Lower leg skin (tissue), 4 donors: ENCODE measurements around the gene KIAA2012. TPM values are rescaled to one million over a fixed set of nuclear protein-coding genes. Genes with fewer than 3 reads are reported as not detected.

ENCODE experiments used
- DNase-seq, 2 donors: peaks; one replicate each; pipeline ENCODE4 v3.0.0-alpha.2; 2019; ENCODE audit warnings: low spot score in 2 of 2
- H3K4me3 ChIP-seq: fragments of 200-600 bp; sonication (generic); 2 replicates; pipeline ENCODE4 v1.5.1; 2017; ENCODE audit warnings: mild to moderate bottlenecking, low read depth; ENCODE audit not compliant: poor library complexity, severe bottlenecking
- POLR2A ChIP-seq, 2 donors: fragments of 450-650 bp; IDR thresholded peaks; one replicate each; pipeline ENCODE4 v1.6.1; 2016 to 2017; ENCODE audit warnings: antibody characterized with exemption in 2 of 2, mild to moderate bottlenecking in 1 of 2, moderate library complexity in 1 of 2
- WGBS, 2 donors: methylation state at CpG; one replicate each; pipeline ENCODE4 v1.1.5; 2018; 5-methylcytosine and 5-hydroxymethylcytosine counted together
- intact Hi-C: fragments of 100-400 bp; cut with DNase I; formaldehyde crosslinking; loops from one replicate; pipeline ENCODE4 v1.15.0; 2023; ENCODE audit warnings: low total_unique reads
- total RNA-seq, 4 donors: library from RNA; depleted of rRNA; stranded (reverse); fragments of >200 nt; gene quantifications; one replicate each; pipeline ENCODE4 v1.1.0, GENCODE V29; 2016
- TF ChIP-seq, protein P1 (sequence below), 3 donors: fragments of 450-650 bp; IDR thresholded peaks; one replicate each; pipeline ENCODE4 v1.5.1; 2016; ENCODE audit warnings: antibody characterized with exemption in 3 of 3, mild to moderate bottlenecking in 3 of 3, moderate library complexity in 2 of 3

KIAA2012 gene
- not detected for total RNA-seq

DNA sequence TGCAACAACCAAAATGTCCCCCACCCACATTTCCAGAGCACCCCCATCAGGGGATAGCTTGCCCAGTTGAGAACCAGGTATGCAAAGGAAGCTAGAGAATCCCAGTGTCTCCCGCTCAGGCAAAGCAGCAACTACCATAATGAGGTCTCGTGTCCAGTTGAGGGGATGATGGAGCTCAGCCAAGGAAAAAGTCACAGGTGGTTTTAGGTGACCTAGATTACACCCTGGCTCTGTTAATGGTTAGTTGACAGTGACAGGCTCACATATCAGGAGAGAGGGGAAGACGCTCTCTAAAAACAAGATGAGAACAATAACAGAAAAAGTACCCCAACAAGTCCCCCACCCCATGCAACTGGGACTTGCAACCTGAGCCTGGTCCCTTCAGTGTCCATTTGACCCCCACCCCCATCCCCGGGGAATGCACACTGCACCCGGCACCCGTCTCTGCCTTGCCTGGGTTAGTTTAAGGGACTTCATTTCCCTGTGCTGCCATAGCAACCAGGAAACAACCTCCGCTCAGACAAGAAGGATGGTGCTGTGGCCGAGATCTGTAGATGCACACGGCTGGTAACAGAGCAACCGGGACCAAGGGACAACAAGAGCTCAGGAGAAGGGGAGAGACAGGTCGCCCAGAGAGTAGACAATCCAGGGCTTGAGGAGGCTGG is at the start of gene KIAA2012:
Gene KIAA2012 (plus strand): TSS at position 519 of the 665 bp plus-strand sequence. CDS start 373 bp downstream, outside the sequence.
- TF ChIP-seq, protein P1, sequence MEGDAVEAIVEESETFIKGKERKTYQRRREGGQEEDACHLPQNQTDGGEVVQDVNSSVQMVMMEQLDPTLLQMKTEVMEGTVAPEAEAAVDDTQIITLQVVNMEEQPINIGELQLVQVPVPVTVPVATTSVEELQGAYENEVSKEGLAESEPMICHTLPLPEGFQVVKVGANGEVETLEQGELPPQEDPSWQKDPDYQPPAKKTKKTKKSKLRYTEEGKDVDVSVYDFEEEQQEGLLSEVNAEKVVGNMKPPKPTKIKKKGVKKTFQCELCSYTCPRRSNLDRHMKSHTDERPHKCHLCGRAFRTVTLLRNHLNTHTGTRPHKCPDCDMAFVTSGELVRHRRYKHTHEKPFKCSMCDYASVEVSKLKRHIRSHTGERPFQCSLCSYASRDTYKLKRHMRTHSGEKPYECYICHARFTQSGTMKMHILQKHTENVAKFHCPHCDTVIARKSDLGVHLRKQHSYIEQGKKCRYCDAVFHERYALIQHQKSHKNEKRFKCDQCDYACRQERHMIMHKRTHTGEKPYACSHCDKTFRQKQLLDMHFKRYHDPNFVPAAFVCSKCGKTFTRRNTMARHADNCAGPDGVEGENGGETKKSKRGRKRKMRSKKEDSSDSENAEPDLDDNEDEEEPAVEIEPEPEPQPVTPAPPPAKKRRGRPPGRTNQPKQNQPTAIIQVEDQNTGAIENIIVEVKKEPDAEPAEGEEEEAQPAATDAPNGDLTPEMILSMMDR (IDR thresholded peaks at IDR 0.05), result no peak
- no peak for TF ChIP-seq POLR2A (IDR thresholded peaks at IDR 0.05)
- H3K4me3 ChIP-seq, result no peak within 1 kb of the TSS
- no peak for DNase-seq
- 77 to 78% methylated on average over 11 of the region's 11 CpGs for WGBS, 2 donors
- intact Hi-C loops, result no loop called here

DNA sequence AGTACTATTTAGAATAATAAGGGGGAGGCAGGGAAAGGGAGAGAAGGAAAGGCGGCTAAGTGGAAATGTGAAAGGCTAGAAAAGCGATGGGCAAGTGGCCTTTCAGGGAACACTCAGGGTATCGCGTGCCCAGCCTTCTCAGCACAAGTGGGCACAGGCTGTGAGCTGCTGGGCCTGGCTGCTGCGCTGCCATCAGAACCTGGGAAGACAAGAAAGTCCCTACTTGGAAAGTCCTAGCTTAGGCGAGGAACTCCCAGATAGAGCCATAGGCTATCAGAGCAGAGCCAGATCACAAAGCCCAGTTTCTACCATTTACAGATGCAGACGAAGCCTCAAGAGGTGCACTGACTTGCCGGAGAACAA is 49.2 kb upstream of the KIAA2012 start:
- intact Hi-C loops, result no loop called here
- H3K4me3 ChIP-seq, result no peak overlapping the region
- DNase-seq, result no peak
- TF ChIP-seq, protein P1 (IDR thresholded peaks at IDR 0.05), result no peak
- TF ChIP-seq POLR2A (IDR thresholded peaks at IDR 0.05), result no peak
- 81 to 82% methylated on average over 8 of the region's 8 CpGs for WGBS, 2 donors

DNA sequence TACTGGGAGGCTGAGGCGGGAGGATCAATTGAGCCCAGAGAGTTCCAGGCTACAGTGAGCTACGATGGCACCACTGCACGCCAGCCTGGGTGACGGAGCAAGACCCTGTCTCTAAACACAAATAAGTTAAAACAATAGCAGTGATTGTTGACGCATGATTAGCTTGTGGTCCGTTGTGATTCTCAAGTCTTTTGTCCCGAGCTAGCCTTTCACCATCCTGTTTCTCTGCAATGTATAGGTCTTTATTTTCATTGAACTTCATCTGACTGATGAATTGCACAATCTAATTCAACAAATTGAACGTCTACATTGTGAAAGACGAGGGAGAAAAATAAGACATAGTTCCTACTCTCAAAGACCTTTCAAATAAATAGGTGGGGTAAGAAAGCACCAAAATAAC is 48.2 kb upstream of the KIAA2012 start:
- no peak for TF ChIP-seq POLR2A (IDR thresholded peaks at IDR 0.05)
- TF ChIP-seq, protein P1 (IDR thresholded peaks at IDR 0.05), result no peak
- no peak overlapping the region for H3K4me3 ChIP-seq
- 87 to 91% methylated on average over 9 of the region's 9 CpGs for WGBS, 2 donors
- DNase-seq, result no peak
- intact Hi-C loops, result no loop called here

DNA sequence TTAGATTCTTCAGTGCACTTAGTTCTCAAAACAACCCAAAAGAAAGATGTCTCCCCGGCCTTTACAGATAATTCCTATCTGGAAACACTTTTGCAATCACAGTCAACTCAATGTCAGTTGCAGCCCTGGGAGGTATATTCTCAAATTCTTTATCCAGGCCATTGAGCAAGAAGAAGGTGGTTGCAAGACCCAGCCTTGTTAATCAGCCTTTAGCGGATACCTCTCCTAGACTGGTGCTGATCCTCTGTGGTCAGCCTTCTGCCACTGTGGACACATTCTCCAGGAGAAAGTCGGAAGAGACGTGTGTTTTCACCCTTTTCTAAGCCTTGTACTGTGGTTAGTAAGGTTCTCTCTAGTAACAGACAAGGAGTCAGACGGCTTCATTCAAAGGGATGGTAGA is 47.2 kb upstream of the KIAA2012 start:
- no peak overlapping the region for H3K4me3 ChIP-seq
- intact Hi-C loops, result no loop called here
- DNase-seq, result no peak
- TF ChIP-seq, protein P1 (IDR thresholded peaks at IDR 0.05), result no peak
- no peak for TF ChIP-seq POLR2A (IDR thresholded peaks at IDR 0.05)
- WGBS, 2 donors, result 91 to 95% methylated on average over 5 of the region's 5 CpGs

DNA sequence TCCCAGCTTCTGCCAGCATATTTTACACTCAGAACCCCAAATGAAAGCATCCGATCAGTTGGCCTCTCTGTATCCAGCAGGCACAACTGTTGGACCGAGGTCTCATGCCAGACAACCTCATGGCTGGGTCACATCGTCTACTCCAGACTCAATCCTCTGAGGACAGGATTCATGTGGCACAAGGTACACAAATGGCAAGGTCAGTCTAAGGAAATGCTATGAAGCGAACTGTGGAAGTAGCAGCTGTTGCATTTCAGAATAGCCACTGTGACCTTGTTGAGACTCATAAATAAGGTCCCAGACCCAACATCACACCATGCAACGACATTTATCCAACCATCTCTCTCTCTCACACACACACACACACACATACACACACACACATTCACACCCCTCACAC is 46.5 kb upstream of the KIAA2012 start:
- intact Hi-C loops, result no loop called here
- no peak for DNase-seq
- TF ChIP-seq, protein P1 (IDR thresholded peaks at IDR 0.05), result no peak
- no peak for TF ChIP-seq POLR2A (IDR thresholded peaks at IDR 0.05)
- H3K4me3 ChIP-seq, result no peak overlapping the region
- 91 to 94% methylated on average over 5 of the region's 5 CpGs for WGBS, 2 donors

DNA sequence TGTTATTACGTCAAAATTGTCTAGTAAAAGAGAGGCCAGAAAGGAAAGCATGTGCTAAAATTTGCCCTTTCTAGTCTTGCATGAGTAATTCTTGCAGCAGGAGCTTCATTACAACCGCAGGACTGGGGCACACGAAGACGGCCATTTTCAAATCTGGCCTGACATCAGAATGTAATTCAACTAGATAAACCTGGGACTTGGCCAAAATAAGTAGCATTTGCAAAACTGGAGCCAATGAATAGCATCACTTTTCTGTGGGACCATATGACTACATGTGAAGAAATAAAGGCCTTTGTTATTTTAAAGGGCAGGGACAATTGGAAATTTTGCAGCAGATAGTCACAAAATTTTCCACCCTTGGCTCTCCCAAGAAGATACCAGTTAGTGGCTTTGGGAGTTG is 42.4 kb upstream of the KIAA2012 start:
- intact Hi-C loops, result no loop called here
- TF ChIP-seq, protein P1 (IDR thresholded peaks at IDR 0.05), result no peak
- TF ChIP-seq POLR2A (IDR thresholded peaks at IDR 0.05), result no peak
- no peak for DNase-seq
- H3K4me3 ChIP-seq, result no peak overlapping the region
- WGBS, 2 donors, result 66 to 67% methylated on average over 4 of the region's 4 CpGs
